ENCODE results near the gene GH2.
A peak's percentile ranks its signal among the peaks of the same experiment; 100 is the strongest.
"Not testable (repeated sequence)": the region's sequence is repeated elsewhere in the genome, so short reads cannot be mapped to it uniquely, and the experiment has no call there.

Gene GH2

GRCh38 chr17:63873577-63873976 is 8.2 kb downstream of the GH2 start, which contains the start of gene CSH2:
CSH2 (minus strand) TSS chr17:63873677; CDS start chr17:63873614, 63 bp downstream.
- DNase-seq: not testable (repeated sequence)

GRCh38 chr17:63871646-63872365 is 9.9 kb downstream of the GH2 start:
- DNase-seq: not testable (repeated sequence)

GRCh38 chr17:63870292-63870665 is 11.5 kb downstream of the GH2 start:
- DNase-seq: not testable (repeated sequence)

GRCh38 chr17:63869491-63870291 is 12.1 kb downstream of the GH2 start:
- peak; percentile 31 for DNase-seq

GRCh38 chr17:63866625-63867024 is 15.1 kb downstream of the GH2 start:
- not testable (repeated sequence) for DNase-seq

GRCh38 chr17:63859257-63859656 is 22.5 kb downstream of the GH2 start:
- DNase-seq: no peak

- DNase-seq: not testable (repeated sequence)
Observed at GRCh38 chr17:63856425-63856824, 25.3 kb downstream of the GH2 start.

- DNase-seq: no peak
Observed at GRCh38 chr17:63855185-63855584, 26.6 kb downstream of the GH2 start.

- DNase-seq: no peak
Observed at GRCh38 chr17:63854709-63855108, 27.0 kb downstream of the GH2 start.

GRCh38 chr17:63853260-63853659 is 28.5 kb downstream of the GH2 start:
- no peak for DNase-seq

- DNase-seq: no peak
Observed at GRCh38 chr17:63850401-63850800, 31.3 kb downstream of the GH2 start.

- DNase-seq: peak; percentile 93
Observed at GRCh38 chr17:63848834-63849689, 32.7 kb downstream of the GH2 start.

- DNase-seq: no peak
Observed at GRCh38 chr17:63847525-63848249, 34.1 kb downstream of the GH2 start.

- no peak for DNase-seq
Observed at GRCh38 chr17:63845509-63845908, 36.2 kb downstream of the GH2 start.

- DNase-seq: no peak
Observed at GRCh38 chr17:63843910-63844677, 37.6 kb downstream of the GH2 start.

- DNase-seq: peak; percentile 61
Observed at GRCh38 chr17:63843387-63843888, 38.3 kb downstream of the GH2 start.

GRCh38 chr17:63842540-63843386 is 39.0 kb downstream of the GH2 start, which contains the start of gene SMARCD2:
SMARCD2 (minus strand) TSS chr17:63842685; CDS start chr17:63842674, 11 bp downstream.
- peak; percentile 99 for DNase-seq

GRCh38 chr17:63842173-63842539 is 39.6 kb downstream of the GH2 start:
- DNase-seq: no peak

- peak; percentile 33 for DNase-seq
Observed at GRCh38 chr17:63841350-63842172, 40.2 kb downstream of the GH2 start.

Data from fibroblast of skin of scalp (primary cell).